OCI-LY1 (cell line): ENCODE results near the gene CACNB2.

Experiments
- H2AFZ ChIP-seq: fragments of 200-600 bp; sonication (generic), shearing (Covaris generic); 2 replicates; pipeline ENCODE4 v1.6.0; 2014; ENCODE audit warnings: antibody characterized with exemption, mild to moderate bottlenecking, low read length
- H3F3A ChIP-seq: fragments of 200-600 bp; sonication (generic), shearing (Covaris generic); 2 replicates; pipeline ENCODE4 v1.6.0; 2014; ENCODE audit warnings: mild to moderate bottlenecking, antibody characterized with exemption, low read length, moderate library complexity; ENCODE audit not compliant: insufficient read depth
- H3K27ac ChIP-seq: fragments of 200-600 bp; sonication (generic); 2 replicates; pipeline ENCODE4 v1.5.1; 2014; ENCODE audit warnings: low read length, mixed run types, mild to moderate bottlenecking, low read depth; ENCODE audit not compliant: poor library complexity, severe bottlenecking
- H3K27me3 ChIP-seq: fragments of 200-600 bp; sonication (generic); 2 replicates; pipeline ENCODE4 v1.6.0; 2014; ENCODE audit warnings: antibody characterized with exemption, mild to moderate bottlenecking, low read length, moderate library complexity; ENCODE audit not compliant: insufficient read depth
- H3K36me3 ChIP-seq: fragments of 200-600 bp; sonication (generic); 2 replicates; pipeline ENCODE4 v1.6.1; 2014; ENCODE audit warnings: mild to moderate bottlenecking, antibody characterized with exemption, low read length, moderate library complexity, mixed read lengths; ENCODE audit not compliant: insufficient read depth
- H3K4me1 ChIP-seq: fragments of 200-600 bp; sonication (generic); 2 replicates; pipeline ENCODE4 v1.5.1; 2014; ENCODE audit warnings: mild to moderate bottlenecking, low read length, moderate library complexity; ENCODE audit not compliant: insufficient read depth, severe bottlenecking
- H3K4me2 ChIP-seq: fragments of 200-600 bp; sonication (generic), shearing (Covaris generic); 2 replicates; pipeline ENCODE4 v1.6.1; 2014; ENCODE audit warnings: low read length
- H3K4me3 ChIP-seq: fragments of 200-600 bp; sonication (generic); 2 replicates; pipeline ENCODE4 v1.5.1; 2014; ENCODE audit warnings: low read length, low read depth, mild to moderate bottlenecking, mixed read lengths; ENCODE audit not compliant: poor library complexity, severe bottlenecking
- H3K79me2 ChIP-seq: fragments of 200-600 bp; shearing (Covaris generic); 2 replicates; pipeline ENCODE4 v1.6.1; 2016; ENCODE audit warnings: mixed run types, low read length, mixed read lengths; ENCODE audit not compliant: insufficient read depth
- H3K9ac ChIP-seq: fragments of 200-600 bp; sonication (generic), shearing (Covaris generic); 2 replicates; pipeline ENCODE4 v1.6.1; 2014; ENCODE audit warnings: mild to moderate bottlenecking, low read length, mixed read lengths
- H3K9me2 ChIP-seq: fragments of 200-600 bp; sonication (generic), shearing (Covaris generic); 2 replicates; pipeline ENCODE4 v1.6.1; 2014; ENCODE audit warnings: low read depth, mild to moderate bottlenecking, low read length, mixed read lengths
- H3K9me3 ChIP-seq: fragments of 200-600 bp; shearing (Covaris generic); 2 replicates; pipeline ENCODE4 v1.6.1; 2014; ENCODE audit warnings: low read length, mixed read lengths
- H4K20me1 ChIP-seq: fragments of 200-600 bp; sonication (generic), shearing (Covaris generic); 2 replicates; pipeline ENCODE4 v1.6.0; 2016; ENCODE audit warnings: mild to moderate bottlenecking, low read length; ENCODE audit not compliant: insufficient read depth
- CTCF ChIP-seq: fragments of 200-600 bp; sonication (generic), shearing (Covaris generic); IDR thresholded peaks from 2 replicates; pipeline ENCODE4 v1.5.1; 2017; ENCODE audit warnings: mild to moderate bottlenecking, antibody characterized with exemption, low read length, moderate library complexity, mixed read lengths
- EZH2 ChIP-seq: fragments of 200-600 bp; sonication (generic), shearing (Covaris generic); IDR thresholded peaks from 2 replicates; pipeline ENCODE4 v1.8.0; 2017; ENCODE audit warnings: borderline replicate concordance, mixed run types, mild to moderate bottlenecking, antibody characterized with exemption, low read length, moderate library complexity, mixed read lengths

Gene CACNB2

GRCh38 chr10:18334116-18334867, 194.1 kb downstream of the CACNB2 start:
- TF ChIP-seq CTCF (no peak), EZH2 (no peak)
- Histone ChIP-seq H2AFZ (peak overlapping the region; percentile 91), H3K9ac (no peak overlapping the region), H3K4me3 (no peak overlapping the region), H3K4me1 (peaks cover 45% of the 10 kb centered on the region), H4K20me1 (no peaks in the 10 kb centered on the region), H3K9me2 (no peaks in the 10 kb centered on the region), H3K27ac (no peak overlapping the region), H3K4me2 (peak overlapping the region; percentile 28), H3K79me2 (no peaks in the 10 kb centered on the region), H3K27me3 (no peaks in the 10 kb centered on the region), H3K9me3 (no peaks in the 10 kb centered on the region), H3F3A (0 out of 2 replicates have a peak, but pooled peaks cover 3% of the 10 kb centered on the region), H3K36me3 (no peaks in the 10 kb centered on the region)

- peak overlapping the region; percentile 68 for H3K27ac ChIP-seq
- H4K20me1 ChIP-seq = no peaks in the 10 kb centered on the region
- no peaks in the 10 kb centered on the region for H3K36me3 ChIP-seq
- peaks cover 75% of the 10 kb centered on the region for H3K4me1 ChIP-seq
- no peaks in the 10 kb centered on the region for H3K9me3 ChIP-seq
- peak overlapping the region; percentile 32 for H2AFZ ChIP-seq
- peak overlapping the region; percentile 64 for H3K4me2 ChIP-seq
- no peaks in the 10 kb centered on the region for H3K27me3 ChIP-seq
- no peaks in the 10 kb centered on the region; the same call in 1 of the 2 replicates for H3K79me2 ChIP-seq
- no peaks in the 10 kb centered on the region for H3K9me2 ChIP-seq
- no peak for TF ChIP-seq CTCF
- no peak for TF ChIP-seq EZH2
- H3K4me3 ChIP-seq = peak overlapping the region; percentile 62
- H3F3A ChIP-seq = no peaks in the 10 kb centered on the region
- H3K9ac ChIP-seq = peak overlapping the region; percentile 70
Observed at GRCh38 chr10:18340496-18341051, 200.3 kb downstream of the CACNB2 start.

- peaks cover 75% of the 10 kb centered on the region for H3K4me1 ChIP-seq
- H3K9me2 ChIP-seq = no peaks in the 10 kb centered on the region
- H3K4me3 ChIP-seq = peak overlapping the region; percentile 62
- peak overlapping the region; percentile 68 for H3K27ac ChIP-seq
- peak overlapping the region; percentile 2 for H2AFZ ChIP-seq
- H3K36me3 ChIP-seq = no peaks in the 10 kb centered on the region
- no peaks in the 10 kb centered on the region for H3F3A ChIP-seq
- no peaks in the 10 kb centered on the region for H3K27me3 ChIP-seq
- TF ChIP-seq CTCF (no peak), EZH2 (no peak)
- H3K9ac ChIP-seq = peak overlapping the region; percentile 70
- no peaks in the 10 kb centered on the region; the same call in 1 of the 2 replicates for H3K79me2 ChIP-seq
- H4K20me1 ChIP-seq = no peaks in the 10 kb centered on the region
- H3K4me2 ChIP-seq = peak overlapping the region; percentile 64
- no peaks in the 10 kb centered on the region for H3K9me3 ChIP-seq
Observed at GRCh38 chr10:18341055-18341454, 200.8 kb downstream of the CACNB2 start.
